NB4 (cell line): ENCODE results near the gene RBMS1.

Source experiments
- MYC ChIP-seq: IDR thresholded peaks from 2 replicates; pipeline ENCODE4 v1.6.1; 2011; ENCODE audit warnings: low read depth, low read length
- POLR2A ChIP-seq: IDR thresholded peaks from 2 replicates; pipeline ENCODE4 v1.6.1; 2011; ENCODE audit warnings: mild to moderate bottlenecking; ENCODE audit not compliant: insufficient read length; ENCODE audit errors: extremely low read depth
- TF ChIP-seq, protein P1 (sequence below): IDR thresholded peaks from one replicate; pipeline ENCODE4 v1.5.1; 2012; ENCODE audit warnings: low read depth, low read length
- TF ChIP-seq, protein P2 (sequence below): IDR thresholded peaks from 2 replicates; pipeline ENCODE4 v1.6.1; 2011; ENCODE audit warnings: low read depth, low read length

- TF ChIP-seq, protein P1, sequence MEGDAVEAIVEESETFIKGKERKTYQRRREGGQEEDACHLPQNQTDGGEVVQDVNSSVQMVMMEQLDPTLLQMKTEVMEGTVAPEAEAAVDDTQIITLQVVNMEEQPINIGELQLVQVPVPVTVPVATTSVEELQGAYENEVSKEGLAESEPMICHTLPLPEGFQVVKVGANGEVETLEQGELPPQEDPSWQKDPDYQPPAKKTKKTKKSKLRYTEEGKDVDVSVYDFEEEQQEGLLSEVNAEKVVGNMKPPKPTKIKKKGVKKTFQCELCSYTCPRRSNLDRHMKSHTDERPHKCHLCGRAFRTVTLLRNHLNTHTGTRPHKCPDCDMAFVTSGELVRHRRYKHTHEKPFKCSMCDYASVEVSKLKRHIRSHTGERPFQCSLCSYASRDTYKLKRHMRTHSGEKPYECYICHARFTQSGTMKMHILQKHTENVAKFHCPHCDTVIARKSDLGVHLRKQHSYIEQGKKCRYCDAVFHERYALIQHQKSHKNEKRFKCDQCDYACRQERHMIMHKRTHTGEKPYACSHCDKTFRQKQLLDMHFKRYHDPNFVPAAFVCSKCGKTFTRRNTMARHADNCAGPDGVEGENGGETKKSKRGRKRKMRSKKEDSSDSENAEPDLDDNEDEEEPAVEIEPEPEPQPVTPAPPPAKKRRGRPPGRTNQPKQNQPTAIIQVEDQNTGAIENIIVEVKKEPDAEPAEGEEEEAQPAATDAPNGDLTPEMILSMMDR = no peak
- TF ChIP-seq POLR2A (no peak), MYC (no peak)
- TF ChIP-seq, protein P2, sequence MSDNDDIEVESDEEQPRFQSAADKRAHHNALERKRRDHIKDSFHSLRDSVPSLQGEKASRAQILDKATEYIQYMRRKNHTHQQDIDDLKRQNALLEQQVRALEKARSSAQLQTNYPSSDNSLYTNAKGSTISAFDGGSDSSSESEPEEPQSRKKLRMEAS = no peak
Observed at GRCh38 chr2:160384791-160385190, 108.8 kb downstream of the RBMS1 start.
